Measurements from ENCODE around the gene SH3GL3. TPM values are rescaled to one million over a fixed set of nuclear protein-coding genes. Genes with fewer than 3 reads are reported as not detected.

SH3GL3 gene
- total RNA-seq, 1 donor from 2014 or later = 0.14 TPM

DNA sequence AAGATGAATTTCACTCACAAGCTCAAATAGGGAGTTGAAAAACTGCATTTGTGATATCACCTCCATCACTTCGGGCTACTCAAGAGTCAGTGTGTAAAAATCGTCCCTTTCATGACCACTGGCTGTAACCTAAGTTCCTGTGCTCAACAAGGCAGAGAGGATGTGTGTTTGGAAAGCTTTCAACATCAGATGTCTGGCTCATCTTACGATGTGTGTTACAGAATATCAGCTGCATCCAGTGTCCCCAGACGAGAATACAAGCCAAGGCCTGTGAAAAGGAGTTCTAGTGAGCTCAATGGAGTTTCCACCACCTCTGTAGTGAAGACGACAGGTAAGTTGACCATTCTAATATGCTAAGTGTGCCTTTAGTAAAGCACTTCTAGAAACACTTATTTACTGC lies 141.3 kb downstream of the SH3GL3 start:
- no peaks in the 10 kb centered on the region for H3K27me3 Mint-ChIP-seq (ENCODE audit: low read depth)
- intact Hi-C loops (cut with micrococcal nuclease) = no loop called here

DNA sequence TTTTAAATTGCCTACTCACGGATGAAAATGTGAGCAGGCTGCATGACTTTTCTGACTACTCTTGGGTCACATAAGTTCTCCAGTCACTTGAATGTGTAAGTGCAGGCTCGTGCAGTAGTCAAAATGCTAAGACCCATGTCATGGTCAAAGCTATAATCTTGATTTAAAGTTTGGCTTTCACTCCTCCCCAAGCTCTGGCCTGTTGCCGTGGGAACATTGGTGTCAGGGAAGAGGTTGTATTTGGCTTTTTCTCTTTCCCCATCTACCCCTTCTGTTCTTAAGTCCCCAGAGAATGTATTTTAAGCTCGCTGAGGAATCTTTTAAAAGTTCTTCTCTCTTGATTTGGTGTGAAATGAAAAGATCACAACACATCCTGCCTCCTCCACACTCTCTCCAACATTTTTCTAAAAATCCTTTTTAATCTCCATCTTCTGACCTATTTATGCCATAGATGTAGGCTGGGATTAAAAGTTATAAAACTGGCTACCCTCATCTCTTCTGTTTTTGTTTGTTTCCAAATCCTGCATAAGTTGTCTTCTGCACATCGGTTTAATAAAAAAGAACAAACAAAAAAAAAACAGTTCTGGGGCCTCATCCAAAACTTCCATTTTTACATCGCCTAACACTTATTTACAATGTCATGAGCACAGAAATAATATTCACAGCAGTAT lies 145.4 kb downstream of the SH3GL3 start:
- no peak overlapping the region for H3K27ac Mint-ChIP-seq
- no peaks in the 10 kb centered on the region for H3K27me3 Mint-ChIP-seq (ENCODE audit: low read depth)
- no peaks in the 10 kb centered on the region for H3K9me3 Mint-ChIP-seq
- no peaks in the 10 kb centered on the region for H3K36me3 Mint-ChIP-seq (ENCODE audit: low read depth)
- no peaks in the 10 kb centered on the region for H3K4me1 Mint-ChIP-seq (ENCODE audit: low read depth)
- DNase-seq (ENCODE audit: low spot score) = no peak
- intact Hi-C loops (cut with micrococcal nuclease) = no loop called here
- H3K4me3 Mint-ChIP-seq (ENCODE audit: low read depth) = no peak overlapping the region

More for the DNA sequence above, 141.3 kb downstream of the SH3GL3 start:
- no peak overlapping the region for H3K4me3 Mint-ChIP-seq (ENCODE audit: low read depth)
- H3K4me1 Mint-ChIP-seq (ENCODE audit: low read depth) = no peaks in the 10 kb centered on the region
- no peak for DNase-seq (ENCODE audit: low spot score)
- no peaks in the 10 kb centered on the region for H3K36me3 Mint-ChIP-seq (ENCODE audit: low read depth)
- H3K9me3 Mint-ChIP-seq = no peaks in the 10 kb centered on the region
- H3K27ac Mint-ChIP-seq = no peak overlapping the region

DNA sequence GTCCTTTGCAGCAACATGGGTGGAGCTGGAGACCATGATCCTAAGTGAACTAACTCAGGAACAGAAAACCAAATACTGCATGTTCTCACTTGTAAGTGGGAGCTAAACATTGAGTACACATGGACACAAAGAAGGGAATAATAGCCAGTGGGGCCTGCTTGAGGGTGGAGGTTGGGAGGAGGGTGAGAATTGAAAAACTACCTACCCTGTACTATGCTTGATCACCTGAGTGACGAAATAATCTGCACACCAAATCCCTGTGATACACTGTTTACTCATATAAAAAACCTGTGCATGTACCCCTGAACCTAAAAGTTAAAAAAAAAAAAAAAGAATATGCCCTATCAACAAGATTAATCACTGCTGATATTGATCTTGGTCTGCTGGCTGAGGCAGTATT lies 148.1 kb downstream of the SH3GL3 start:
- no peak overlapping the region for H3K4me3 Mint-ChIP-seq (ENCODE audit: low read depth)
- H3K27me3 Mint-ChIP-seq (ENCODE audit: low read depth) = no peaks in the 10 kb centered on the region
- DNase-seq (ENCODE audit: low spot score) = no peak
- H3K9me3 Mint-ChIP-seq = peaks cover 4% of the 10 kb centered on the region
- H3K4me1 Mint-ChIP-seq (ENCODE audit: low read depth) = no peaks in the 10 kb centered on the region
- intact Hi-C loops (cut with micrococcal nuclease) = no loop called here
- H3K27ac Mint-ChIP-seq = no peak overlapping the region
- H3K36me3 Mint-ChIP-seq (ENCODE audit: low read depth) = no peaks in the 10 kb centered on the region

DNA sequence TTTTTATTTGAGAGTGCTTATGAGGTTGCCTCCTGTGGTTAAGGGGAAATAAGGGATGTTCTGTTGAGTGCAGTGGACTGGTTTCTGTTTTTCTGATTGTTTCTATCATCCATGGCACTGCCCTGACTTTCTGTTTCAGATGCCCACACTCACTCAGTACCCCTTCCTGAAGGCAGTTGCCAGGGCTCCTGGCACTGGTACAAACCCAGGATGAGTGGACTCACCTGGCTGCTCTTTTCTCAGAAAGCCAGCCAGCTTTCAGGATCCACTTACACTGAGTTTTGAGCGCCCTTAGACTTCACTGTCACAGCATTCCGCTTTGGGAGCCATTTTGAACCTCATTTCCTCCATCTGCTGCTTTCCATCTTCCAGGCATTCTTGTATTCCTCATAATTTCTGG lies 150.9 kb downstream of the SH3GL3 start:
- intact Hi-C loops (cut with micrococcal nuclease) = no loop called here
- no peak for DNase-seq (ENCODE audit: low spot score)
- no peaks in the 10 kb centered on the region for H3K36me3 Mint-ChIP-seq (ENCODE audit: low read depth)
- H3K9me3 Mint-ChIP-seq = peaks cover 4% of the 10 kb centered on the region
- no peak overlapping the region for H3K4me3 Mint-ChIP-seq (ENCODE audit: low read depth)
- no peaks in the 10 kb centered on the region for H3K4me1 Mint-ChIP-seq (ENCODE audit: low read depth)
- H3K27me3 Mint-ChIP-seq (ENCODE audit: low read depth) = no peaks in the 10 kb centered on the region
- H3K27ac Mint-ChIP-seq = no peak overlapping the region

DNA sequence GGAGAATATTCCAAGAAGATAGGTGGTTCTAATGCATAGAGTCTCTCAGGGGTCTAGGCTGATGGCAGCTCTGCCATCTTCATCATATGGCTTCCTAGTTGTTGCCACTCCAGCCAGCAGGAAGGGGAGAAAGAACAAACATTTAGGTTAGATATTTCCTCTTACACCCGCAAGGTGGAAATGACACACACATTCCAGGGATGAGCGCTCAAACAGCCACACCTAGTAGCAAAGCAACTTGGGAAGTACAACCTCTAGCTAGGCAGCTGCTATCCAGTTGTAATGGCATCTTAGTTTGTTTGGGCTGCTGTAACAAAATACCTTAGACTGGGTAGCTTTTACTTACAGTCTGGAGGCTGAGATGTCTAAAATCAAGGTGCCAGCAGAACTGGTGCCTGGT lies 154.9 kb downstream of the SH3GL3 start:
- H3K4me3 Mint-ChIP-seq (ENCODE audit: low read depth) = no peak overlapping the region
- H3K27me3 Mint-ChIP-seq (ENCODE audit: low read depth) = peaks cover 4% of the 10 kb centered on the region
- no peak for DNase-seq (ENCODE audit: low spot score)
- H3K27ac Mint-ChIP-seq = no peak overlapping the region
- H3K4me1 Mint-ChIP-seq (ENCODE audit: low read depth) = no peaks in the 10 kb centered on the region
- no peaks in the 10 kb centered on the region for H3K36me3 Mint-ChIP-seq (ENCODE audit: low read depth)
- intact Hi-C loops (cut with micrococcal nuclease) = no loop called here
- peaks cover 4% of the 10 kb centered on the region for H3K9me3 Mint-ChIP-seq

DNA sequence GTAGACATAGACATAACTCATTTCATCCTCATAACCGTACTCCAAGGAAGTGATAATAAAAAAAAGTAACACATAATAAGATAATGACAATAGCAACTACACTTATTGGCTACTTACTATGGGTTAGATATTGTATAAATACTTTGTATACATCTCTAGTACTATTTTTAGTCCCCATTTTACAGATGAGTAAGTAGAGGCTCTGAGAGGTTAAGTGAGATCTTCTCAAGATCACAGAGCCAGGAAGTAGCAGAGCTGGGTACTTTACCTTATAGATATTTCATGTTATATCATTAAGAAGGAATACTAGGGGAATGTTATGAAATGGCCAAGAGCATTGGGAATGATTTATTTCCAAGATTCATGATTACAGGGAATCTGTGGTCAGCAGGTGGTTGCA lies 157.4 kb downstream of the SH3GL3 start:
- DNase-seq (ENCODE audit: low spot score) = no peak
- intact Hi-C loops (cut with micrococcal nuclease) = no loop called here
- Mint-ChIP-seq H3K4me3 (ENCODE audit: low read depth) (no peak overlapping the region), H3K4me1 (ENCODE audit: low read depth) (no peaks in the 10 kb centered on the region), H3K9me3 (peaks cover 4% of the 10 kb centered on the region), H3K27ac (no peak overlapping the region), H3K36me3 (ENCODE audit: low read depth) (no peaks in the 10 kb centered on the region), H3K27me3 (ENCODE audit: low read depth) (peaks cover 4% of the 10 kb centered on the region)

DNA sequence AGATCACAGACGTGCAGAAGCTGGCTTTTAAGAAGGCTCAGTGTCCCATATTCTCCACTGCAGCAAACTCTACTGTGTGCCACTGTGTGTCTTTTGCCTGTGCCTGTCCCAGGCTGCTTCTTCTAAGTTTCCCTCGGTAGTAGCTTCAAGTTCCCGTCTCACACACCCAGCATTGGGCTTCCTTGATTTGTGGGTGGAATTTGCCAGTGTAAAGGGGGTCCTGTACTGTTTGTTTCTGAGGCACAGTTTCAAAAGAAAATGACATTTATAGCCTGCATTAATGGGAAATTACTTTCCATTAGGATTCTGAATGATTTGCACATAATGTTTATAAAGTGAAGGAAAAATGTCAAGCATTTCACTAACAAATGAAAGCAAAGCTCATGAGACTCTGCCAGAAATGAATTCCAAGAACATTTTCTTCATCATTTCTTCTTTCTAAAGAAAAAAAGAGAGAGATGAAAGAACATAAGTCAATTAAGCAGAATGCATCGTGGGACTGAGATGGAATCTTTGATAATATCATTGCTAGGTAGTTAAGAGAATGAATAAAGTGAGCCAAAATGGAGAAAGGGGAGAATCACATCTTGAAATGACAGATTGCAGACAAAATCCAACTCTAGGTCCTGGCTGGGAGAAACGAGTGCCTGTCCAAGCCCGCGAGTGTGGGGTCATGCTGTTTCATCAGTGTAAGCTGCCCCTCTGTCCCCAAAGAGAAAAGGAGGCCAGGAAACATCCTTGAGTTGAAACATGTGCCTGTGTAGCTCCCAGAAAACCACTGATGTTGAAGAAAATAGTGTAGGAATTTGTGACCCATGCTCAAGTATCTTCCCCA lies 158.2 kb downstream of the SH3GL3 start:
- no peak for DNase-seq (ENCODE audit: low spot score)
- Mint-ChIP-seq H3K27ac (no peak overlapping the region), H3K36me3 (ENCODE audit: low read depth) (no peaks in the 10 kb centered on the region), H3K27me3 (ENCODE audit: low read depth) (peaks cover 4% of the 10 kb centered on the region), H3K9me3 (no peaks in the 10 kb centered on the region), H3K4me1 (ENCODE audit: low read depth) (no peaks in the 10 kb centered on the region), H3K4me3 (ENCODE audit: low read depth) (no peak overlapping the region)
- intact Hi-C loops (cut with micrococcal nuclease) = no loop called here

DNA sequence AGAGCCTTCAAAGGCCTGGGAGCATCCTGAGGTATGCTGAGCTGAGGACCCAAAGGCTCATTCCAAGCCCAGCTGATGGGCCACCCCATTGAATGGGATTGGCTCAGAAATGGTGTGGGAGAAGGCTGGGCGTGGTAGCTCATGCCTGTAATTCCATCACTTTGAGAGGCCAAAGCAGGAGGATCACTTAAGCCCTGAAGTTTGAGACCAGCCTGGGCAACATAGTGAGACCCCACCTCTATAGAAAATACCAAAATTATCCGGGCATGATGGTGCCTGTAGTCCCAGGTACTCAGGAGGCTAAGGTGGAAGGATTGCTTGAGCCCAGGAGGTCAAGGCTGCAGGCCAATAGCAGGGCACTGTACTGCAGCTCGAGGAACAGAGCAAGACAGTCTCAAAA lies 163.0 kb downstream of the SH3GL3 start:
- H3K4me1 Mint-ChIP-seq (ENCODE audit: low read depth) = no peaks in the 10 kb centered on the region
- no peaks in the 10 kb centered on the region for H3K9me3 Mint-ChIP-seq
- DNase-seq (ENCODE audit: low spot score) = no peak
- intact Hi-C loops (cut with micrococcal nuclease) = no loop called here
- H3K36me3 Mint-ChIP-seq (ENCODE audit: low read depth) = no peaks in the 10 kb centered on the region
- peaks cover 4% of the 10 kb centered on the region for H3K27me3 Mint-ChIP-seq (ENCODE audit: low read depth)
- no peak overlapping the region for H3K27ac Mint-ChIP-seq
- no peak overlapping the region for H3K4me3 Mint-ChIP-seq (ENCODE audit: low read depth)

DNA sequence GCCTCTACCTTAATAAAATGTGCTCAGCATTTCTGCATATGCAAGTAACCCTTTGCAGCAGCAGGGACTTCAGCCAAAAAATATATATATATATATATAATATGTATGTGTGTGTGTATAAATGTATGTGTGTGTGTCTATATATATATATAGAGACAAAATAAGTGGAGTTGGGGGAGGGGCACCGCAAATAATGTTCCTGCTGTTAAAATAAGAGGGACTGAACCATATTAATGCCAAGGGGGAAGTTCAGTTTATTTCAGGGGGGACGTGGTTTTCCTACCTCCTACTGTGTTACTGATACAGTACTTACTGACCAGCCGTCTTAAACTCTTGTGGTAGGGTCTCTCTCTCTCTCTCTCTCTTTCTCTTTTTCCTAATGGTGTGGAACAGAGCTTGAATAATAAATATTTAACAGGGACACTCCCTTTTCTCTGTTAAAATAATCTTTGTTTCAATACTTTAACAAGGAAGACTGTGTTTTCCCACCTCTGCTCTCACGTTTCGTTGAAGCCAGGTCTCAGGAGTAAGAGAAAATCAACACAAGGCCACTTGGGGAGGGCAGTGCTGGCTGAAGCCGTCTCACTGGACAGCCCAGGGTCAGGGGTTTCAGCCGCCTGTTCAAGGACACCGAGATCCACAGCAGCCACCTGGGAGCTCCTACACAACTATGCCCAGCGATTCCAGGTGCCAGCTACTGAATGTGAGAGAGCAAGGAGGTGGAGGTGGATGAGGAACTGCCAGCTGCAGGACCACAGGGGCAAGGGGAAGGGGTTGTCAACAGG lies 164.0 kb downstream of the SH3GL3 start:
- no peak for DNase-seq (ENCODE audit: low spot score)
- H3K9me3 Mint-ChIP-seq = no peaks in the 10 kb centered on the region
- intact Hi-C loops (cut with micrococcal nuclease) = no loop called here
- peaks cover 3% of the 10 kb centered on the region for H3K27me3 Mint-ChIP-seq (ENCODE audit: low read depth)
- no peaks in the 10 kb centered on the region for H3K36me3 Mint-ChIP-seq (ENCODE audit: low read depth)
- no peaks in the 10 kb centered on the region for H3K4me1 Mint-ChIP-seq (ENCODE audit: low read depth)
- H3K27ac Mint-ChIP-seq = no peak overlapping the region
- H3K4me3 Mint-ChIP-seq (ENCODE audit: low read depth) = no peak overlapping the region

DNA sequence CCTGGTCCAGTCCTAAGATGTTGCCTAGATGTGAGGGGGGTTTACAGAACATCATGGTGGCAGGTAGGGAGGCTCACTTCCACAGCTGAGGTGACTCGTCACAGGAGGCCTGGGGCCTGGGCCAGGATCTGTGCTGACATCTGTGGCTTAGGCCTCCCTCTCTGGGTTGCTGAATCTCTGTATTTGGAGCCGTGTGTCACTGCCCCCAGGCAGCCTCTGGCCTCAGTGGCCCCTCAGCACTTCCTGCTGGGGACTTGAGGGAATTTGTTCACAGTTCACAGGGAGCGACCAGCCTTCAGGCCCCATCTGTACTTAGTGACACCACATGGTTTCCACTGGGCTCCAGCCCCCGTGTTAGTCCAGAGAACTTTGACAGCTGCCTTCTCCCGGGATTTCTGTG lies 165.1 kb downstream of the SH3GL3 start:
- DNase-seq (ENCODE audit: low spot score) = no peak
- intact Hi-C loops (cut with micrococcal nuclease) = no loop called here
- no peaks in the 10 kb centered on the region for H3K9me3 Mint-ChIP-seq
- H3K36me3 Mint-ChIP-seq (ENCODE audit: low read depth) = no peaks in the 10 kb centered on the region
- no peak overlapping the region for H3K4me3 Mint-ChIP-seq (ENCODE audit: low read depth)
- H3K4me1 Mint-ChIP-seq (ENCODE audit: low read depth) = no peaks in the 10 kb centered on the region
- no peak overlapping the region for H3K27ac Mint-ChIP-seq
- no peaks in the 10 kb centered on the region for H3K27me3 Mint-ChIP-seq (ENCODE audit: low read depth)

DNA sequence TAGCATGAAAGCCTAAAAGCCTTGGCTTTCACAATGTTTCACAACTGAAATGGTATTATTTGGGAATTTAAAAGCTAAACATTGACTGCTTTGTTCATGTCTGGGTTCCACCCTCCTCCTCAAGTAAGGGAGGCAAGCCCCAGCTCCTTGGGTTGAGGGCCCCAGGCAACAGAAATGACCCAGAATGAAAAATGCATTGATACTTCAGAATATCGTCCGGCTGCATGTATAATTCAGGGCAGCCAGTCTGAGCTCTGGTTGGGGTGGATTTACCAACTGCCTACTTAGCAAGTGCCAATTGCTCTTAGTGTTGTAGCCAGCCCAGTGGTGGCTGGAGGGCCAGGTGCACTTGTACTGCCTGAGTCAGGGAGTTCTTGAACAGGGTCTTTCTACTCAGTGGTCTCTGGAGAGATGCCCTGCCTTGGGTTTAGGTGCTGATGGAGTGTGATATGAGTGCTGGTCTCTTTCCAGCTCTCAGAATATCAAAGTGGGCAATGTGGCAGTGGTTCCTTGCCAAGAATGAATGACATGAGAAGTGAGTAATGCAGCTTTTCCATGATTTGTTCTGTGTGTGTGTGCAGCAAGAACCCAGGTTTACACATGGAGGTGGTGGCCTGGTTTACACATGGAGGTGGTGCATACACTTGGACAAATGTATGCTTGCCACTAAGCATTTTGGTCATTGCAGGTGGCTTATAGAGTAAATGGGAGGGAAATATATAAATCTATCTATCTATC lies 165.9 kb downstream of the SH3GL3 start:
- H3K4me3 Mint-ChIP-seq (ENCODE audit: low read depth) = no peak overlapping the region
- H3K27ac Mint-ChIP-seq = no peak overlapping the region
- no peaks in the 10 kb centered on the region for H3K27me3 Mint-ChIP-seq (ENCODE audit: low read depth)
- H3K9me3 Mint-ChIP-seq = no peaks in the 10 kb centered on the region
- no peaks in the 10 kb centered on the region for H3K4me1 Mint-ChIP-seq (ENCODE audit: low read depth)
- no peak for DNase-seq (ENCODE audit: low spot score)
- intact Hi-C loops (cut with micrococcal nuclease) = no loop called here
- H3K36me3 Mint-ChIP-seq (ENCODE audit: low read depth) = no peaks in the 10 kb centered on the region

DNA sequence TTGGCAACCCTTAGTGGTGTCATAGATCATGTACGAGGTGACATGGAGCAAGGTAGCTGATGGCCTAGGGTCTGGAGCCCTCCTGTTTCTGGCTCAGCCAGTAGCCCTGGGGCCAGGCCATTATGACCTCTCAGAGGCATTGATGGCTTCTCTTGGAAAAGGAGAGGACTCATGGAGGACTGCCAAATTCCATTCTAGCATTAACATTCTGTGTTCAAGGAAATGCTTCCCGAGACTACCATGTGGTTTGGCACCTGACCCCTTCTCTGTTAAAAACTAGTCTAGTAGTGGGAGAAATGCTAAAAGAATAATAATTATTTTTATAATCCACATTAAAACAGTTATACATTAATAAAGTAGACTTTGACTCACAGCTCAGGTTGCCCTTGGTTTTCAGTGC lies 166.6 kb downstream of the SH3GL3 start:
- H3K27ac Mint-ChIP-seq = no peak overlapping the region
- intact Hi-C loops (cut with micrococcal nuclease) = no loop called here

More for the DNA sequence above, 166.6 kb downstream of the SH3GL3 start:
- no peaks in the 10 kb centered on the region for H3K36me3 Mint-ChIP-seq (ENCODE audit: low read depth)
- H3K9me3 Mint-ChIP-seq = no peaks in the 10 kb centered on the region
- H3K27me3 Mint-ChIP-seq (ENCODE audit: low read depth) = no peaks in the 10 kb centered on the region
- no peaks in the 10 kb centered on the region for H3K4me1 Mint-ChIP-seq (ENCODE audit: low read depth)
- H3K4me3 Mint-ChIP-seq (ENCODE audit: low read depth) = no peak overlapping the region
- no peak for DNase-seq (ENCODE audit: low spot score)
